HG02588 (cell line): ENCODE results near the gene FAM185A.
"Not testable (repeated sequence)": the region's sequence is repeated elsewhere in the genome, so short reads cannot be mapped to it uniquely, and the experiment has no call there.

Experiments
- ATAC-seq: cut with Tn5 transposase; IDR thresholded peaks from one replicate; pipeline ENCODE4 v1.9.1; 2021; ENCODE audit warnings: mild to moderate bottlenecking, moderate library complexity; ENCODE audit not compliant: unreplicated experiment

The FAM185A gene

GRCh38 chr7:102776217-102776616 lies 27.4 kb downstream of the FAM185A start:
- not testable (repeated sequence) for ATAC-seq

- not testable (repeated sequence) for ATAC-seq
Observed at GRCh38 chr7:102778663-102779062, 29.9 kb downstream of the FAM185A start.

GRCh38 chr7:102780926-102781325 lies 32.1 kb downstream of the FAM185A start:
- ATAC-seq, result not testable (repeated sequence)

GRCh38 chr7:102788770-102789169 lies 40.0 kb downstream of the FAM185A start:
- not testable (repeated sequence) for ATAC-seq

GRCh38 chr7:102790364-102791100 lies 41.7 kb downstream of the FAM185A start:
- not testable (repeated sequence) for ATAC-seq

- ATAC-seq, result not testable (repeated sequence)
Observed at GRCh38 chr7:102791367-102791766, 42.6 kb downstream of the FAM185A start.

- not testable (repeated sequence) for ATAC-seq
Observed at GRCh38 chr7:102791831-102792230, 43.0 kb downstream of the FAM185A start.

GRCh38 chr7:102794567-102794966 lies 45.8 kb downstream of the FAM185A start:
- not testable (repeated sequence) for ATAC-seq

- ATAC-seq, result not testable (repeated sequence)
Observed at GRCh38 chr7:102795987-102796595, 47.3 kb downstream of the FAM185A start.

GRCh38 chr7:102806613-102807012 lies 57.8 kb downstream of the FAM185A start:
- no peak for ATAC-seq

GRCh38 chr7:102810916-102811315 lies 62.1 kb downstream of the FAM185A start:
- ATAC-seq, result no peak

- no peak for ATAC-seq
Observed at GRCh38 chr7:102811942-102812678, 63.3 kb downstream of the FAM185A start.

GRCh38 chr7:102813191-102814024 lies 64.6 kb downstream of the FAM185A start:
- ATAC-seq, result no peak

- no peak for ATAC-seq
Observed at GRCh38 chr7:102814025-102814471, 65.2 kb downstream of the FAM185A start.

GRCh38 chr7:102817616-102818573 lies 69.1 kb downstream of the FAM185A start:
- no peak for ATAC-seq

- ATAC-seq, result no peak
Observed at GRCh38 chr7:102819151-102819550, 70.4 kb downstream of the FAM185A start.

GRCh38 chr7:102821994-102822747 lies 73.4 kb downstream of the FAM185A start:
- no peak for ATAC-seq

GRCh38 chr7:102823390-102824119 lies 74.8 kb downstream of the FAM185A start:
- no peak for ATAC-seq
